Measurements from ENCODE around the gene ALK. TPM values are rescaled to one million over a fixed set of nuclear protein-coding genes. Genes with fewer than 3 reads are reported as not detected.

ALK gene
- total RNA-seq, 1 experiment from 2014 or later = 0.37 TPM

- DNase-seq (ENCODE audit: low read depth) = no peak
Observed at GRCh38 chr2:29495068-29495467, 426.3 kb downstream of the ALK start.

- DNase-seq (ENCODE audit: low read depth) = no peak
Observed at GRCh38 chr2:29492701-29493100, 428.7 kb downstream of the ALK start.

- no peak for DNase-seq (ENCODE audit: low read depth)
Observed at GRCh38 chr2:29490045-29490444, 431.3 kb downstream of the ALK start.

- no peak for DNase-seq (ENCODE audit: low read depth)
Observed at GRCh38 chr2:29489568-29489967, 431.8 kb downstream of the ALK start.

- peak; percentile 22 for DNase-seq (ENCODE audit: low read depth)
Observed at GRCh38 chr2:29487967-29488555, 433.3 kb downstream of the ALK start.

GRCh38 chr2:29485631-29486030 lies 435.8 kb downstream of the ALK start:
- DNase-seq (ENCODE audit: low read depth) = peak; percentile 57

GRCh38 chr2:29485117-29485516 lies 436.3 kb downstream of the ALK start:
- DNase-seq (ENCODE audit: low read depth) = no peak

- DNase-seq (ENCODE audit: low read depth) = no peak
Observed at GRCh38 chr2:29482867-29483266, 438.5 kb downstream of the ALK start.

GRCh38 chr2:29482348-29482747 lies 439.0 kb downstream of the ALK start:
- no peak for DNase-seq (ENCODE audit: low read depth)

GRCh38 chr2:29481313-29481712 lies 440.1 kb downstream of the ALK start:
- DNase-seq (ENCODE audit: low read depth) = no peak

GRCh38 chr2:29480426-29480825 lies 441.0 kb downstream of the ALK start:
- DNase-seq (ENCODE audit: low read depth) = no peak

GRCh38 chr2:29479401-29479800 lies 442.0 kb downstream of the ALK start:
- no peak for DNase-seq (ENCODE audit: low read depth)

- DNase-seq (ENCODE audit: low read depth) = no peak
Observed at GRCh38 chr2:29478641-29479040, 442.7 kb downstream of the ALK start.

GRCh38 chr2:29477186-29477585 lies 444.2 kb downstream of the ALK start:
- no peak for DNase-seq (ENCODE audit: low read depth)

GRCh38 chr2:29475499-29475898 lies 445.9 kb downstream of the ALK start:
- DNase-seq (ENCODE audit: low read depth) = no peak

- DNase-seq (ENCODE audit: low read depth) = no peak
Observed at GRCh38 chr2:29469961-29470360, 451.4 kb downstream of the ALK start.

GRCh38 chr2:29469516-29469915 lies 451.9 kb downstream of the ALK start:
- DNase-seq (ENCODE audit: low read depth) = peak; percentile 32

GRCh38 chr2:29463181-29463900 lies 458.0 kb downstream of the ALK start:
- DNase-seq (ENCODE audit: low read depth) = peak; percentile 91

GRCh38 chr2:29462293-29462692 lies 459.1 kb downstream of the ALK start:
- DNase-seq (ENCODE audit: low read depth) = peak; percentile 67

GRCh38 chr2:29460190-29460589 lies 461.2 kb downstream of the ALK start:
- DNase-seq (ENCODE audit: low read depth) = no peak

- peak; percentile 74 for DNase-seq (ENCODE audit: low read depth)
Observed at GRCh38 chr2:29459445-29460179, 461.8 kb downstream of the ALK start.

- no peak for DNase-seq (ENCODE audit: low read depth)
Observed at GRCh38 chr2:29456429-29456828, 465.0 kb downstream of the ALK start.

Measured in M059J (cell line).